ENCODE results near the gene CSAD. TPM values are rescaled to one million over a fixed set of nuclear protein-coding genes. Genes with fewer than 3 reads are reported as not detected.

The CSAD gene
- total and polyA plus RNA-seq, 2 donors (not counting 3 experiments of a cell fraction or from before 2014, with no cell fraction given) = 21.1 to 24.4 TPM

GRCh38 chr12:53222170-53222721, 41.5 kb upstream of the CSAD start:
- H3K9me3 ChIP-seq (replicated peaks; ENCODE audit: control insufficient read depth, insufficient read depth, low read length) = no peaks in the 10 kb centered on the region
- no peak overlapping the region for H3K27ac ChIP-seq (ENCODE audit: insufficient read depth, low read depth, low read length)
- H4K20me1 ChIP-seq (replicated peaks; ENCODE audit: control insufficient read depth, extremely low read depth, insufficient read depth, low read length) = no peaks in the 10 kb centered on the region
- no peaks in the 10 kb centered on the region for H3K36me3 ChIP-seq (ENCODE audit: control insufficient read depth in 2 of 2, extremely low read depth in 1 of 2, insufficient read depth in 2 of 2, low read length in 2 of 2)
- dilution Hi-C loops (cut with MboI; ENCODE audit: extremely low pct_ligation_motif_present, low sequenced_read_pairs) = no loop called here
- H3K4me1 ChIP-seq (ENCODE audit: control insufficient read depth, extremely low read depth, insufficient read depth, low read length) = peaks cover 42% of the 10 kb centered on the region
- FAIRE-seq = no peak
- H2AFZ ChIP-seq (ENCODE audit: low read depth, low read length) = no peak overlapping the region
- no peaks in the 10 kb centered on the region for H3K27me3 ChIP-seq (ENCODE audit: control insufficient read depth in 2 of 2, insufficient read depth in 2 of 2, low read length in 2 of 2)
- POLR2A ChIA-PET = no interaction called here
- intact Hi-C loops (cut with micrococcal nuclease) = loop anchor here (1.0 to 5.0 kb wide), 2 partner anchors 8 to 280 kb away; partner anchors contain the start of gene TARBP2
- BruUV-seq (replicated peaks) = no TSS peak
- TF ChIP-seq JUN (IDR thresholded peaks at IDR 0.05; ENCODE audit: borderline replicate concordance, insufficient read depth, insufficient read length, low read depth) = no peak
- CTCF ChIA-PET = no interaction called here
- H3K9me1 ChIP-seq (replicated peaks; ENCODE audit: control insufficient read depth, extremely low read depth, insufficient read depth, low read length) = no peaks in the 10 kb centered on the region
- no peak overlapping the region for H3K9ac ChIP-seq (replicated peaks; ENCODE audit: extremely low read depth, insufficient read depth, low read length)
- DNase-seq (ENCODE audit: low read depth, low spot score) = no peak
- H3K4me3 ChIP-seq (replicated peaks in 1 of 3; ENCODE audit: insufficient read depth in 1 of 3, low read depth in 1 of 3, low read length in 3 of 3) = peak overlapping the region in 1 of 3 experiments; percentile 66
- H3K79me2 ChIP-seq (ENCODE audit: control insufficient read depth, insufficient read depth, low read length) = no peaks in the 10 kb centered on the region
- peak overlapping the region; percentile 15 for H3K4me2 ChIP-seq (ENCODE audit: insufficient read depth, low read length)

GRCh38 chr12:53221203-53222080, 40.7 kb upstream of the CSAD start:
- H3K9me3 ChIP-seq (replicated peaks; ENCODE audit: control insufficient read depth, insufficient read depth, low read length) = no peaks in the 10 kb centered on the region
- ChIA-PET POLR2A (interaction anchor here (0.5 to 0.6 kb wide), 2 partner anchors 40 to 145 kb away, joined by 5 to 9 read pairs; no protein-coding TSS in a partner anchor), CTCF (interaction anchor here (0.6 to 4.2 kb wide), 10 partner anchors 8 to 101 kb away, joined by 3 to 29 read pairs (median 4); partner anchors contain the start of genes AAAS, ESPL1, MYG1 and PFDN5)
- H3K4me3 ChIP-seq (replicated peaks in 1 of 3; ENCODE audit: insufficient read depth in 1 of 3, low read depth in 1 of 3, low read length in 3 of 3) = peak overlapping the region; percentile 31 to 66 (median 40)
- FAIRE-seq (no peak), DNase-seq (ENCODE audit: low read depth, low spot score) (peak; percentile 72)
- H4K20me1 ChIP-seq (replicated peaks; ENCODE audit: control insufficient read depth, extremely low read depth, insufficient read depth, low read length) = no peaks in the 10 kb centered on the region
- dilution Hi-C loops (cut with MboI; ENCODE audit: extremely low pct_ligation_motif_present, low sequenced_read_pairs) (no loop called here), intact Hi-C loops (cut with micrococcal nuclease) (loop anchor here (1.0 to 5.0 kb wide), 7 partner anchors 7 to 281 kb away; partner anchors contain the start of genes AAAS, CSAD, ESPL1 and PFDN5)
- H3K27me3 ChIP-seq (ENCODE audit: control insufficient read depth in 2 of 2, insufficient read depth in 2 of 2, low read length in 2 of 2) = no peaks in the 10 kb centered on the region
- no peaks in the 10 kb centered on the region for H3K36me3 ChIP-seq (ENCODE audit: control insufficient read depth in 2 of 2, extremely low read depth in 1 of 2, insufficient read depth in 2 of 2, low read length in 2 of 2)
- H3K9ac ChIP-seq (replicated peaks; ENCODE audit: extremely low read depth, insufficient read depth, low read length) = peak overlapping the region; percentile 57
- TF ChIP-seq GATA2 (IDR thresholded peaks at IDR 0.05; ENCODE audit: insufficient read depth, insufficient read length, low read depth, low read length) (no peak), MYC (IDR thresholded peaks at IDR 0.05; ENCODE audit: low read depth, low read length) (no peak), FOS (IDR thresholded peaks at IDR 0.05; ENCODE audit: borderline replicate concordance, insufficient read depth, low read length) (no peak), EZH2 (IDR thresholded peaks at IDR 0.05; ENCODE audit: borderline replicate concordance, low read depth, low read length, severe bottlenecking) (no peak), JUN (IDR thresholded peaks at IDR 0.05; ENCODE audit: borderline replicate concordance, insufficient read depth, insufficient read length, low read depth) (no peak), POLR2A (IDR thresholded peaks at IDR 0.05; ENCODE audit: low read depth, low read length) (no peak), POLR2AphosphoS5 (IDR thresholded peaks at IDR 0.05; ENCODE audit: insufficient read depth, low read depth, low read length) (no peak)
- TF ChIP-seq, protein P1, sequence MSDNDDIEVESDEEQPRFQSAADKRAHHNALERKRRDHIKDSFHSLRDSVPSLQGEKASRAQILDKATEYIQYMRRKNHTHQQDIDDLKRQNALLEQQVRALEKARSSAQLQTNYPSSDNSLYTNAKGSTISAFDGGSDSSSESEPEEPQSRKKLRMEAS (IDR thresholded peaks at IDR 0.05; ENCODE audit: insufficient read depth, insufficient read length) = no peak
- TF ChIP-seq, protein P2, sequence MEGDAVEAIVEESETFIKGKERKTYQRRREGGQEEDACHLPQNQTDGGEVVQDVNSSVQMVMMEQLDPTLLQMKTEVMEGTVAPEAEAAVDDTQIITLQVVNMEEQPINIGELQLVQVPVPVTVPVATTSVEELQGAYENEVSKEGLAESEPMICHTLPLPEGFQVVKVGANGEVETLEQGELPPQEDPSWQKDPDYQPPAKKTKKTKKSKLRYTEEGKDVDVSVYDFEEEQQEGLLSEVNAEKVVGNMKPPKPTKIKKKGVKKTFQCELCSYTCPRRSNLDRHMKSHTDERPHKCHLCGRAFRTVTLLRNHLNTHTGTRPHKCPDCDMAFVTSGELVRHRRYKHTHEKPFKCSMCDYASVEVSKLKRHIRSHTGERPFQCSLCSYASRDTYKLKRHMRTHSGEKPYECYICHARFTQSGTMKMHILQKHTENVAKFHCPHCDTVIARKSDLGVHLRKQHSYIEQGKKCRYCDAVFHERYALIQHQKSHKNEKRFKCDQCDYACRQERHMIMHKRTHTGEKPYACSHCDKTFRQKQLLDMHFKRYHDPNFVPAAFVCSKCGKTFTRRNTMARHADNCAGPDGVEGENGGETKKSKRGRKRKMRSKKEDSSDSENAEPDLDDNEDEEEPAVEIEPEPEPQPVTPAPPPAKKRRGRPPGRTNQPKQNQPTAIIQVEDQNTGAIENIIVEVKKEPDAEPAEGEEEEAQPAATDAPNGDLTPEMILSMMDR (IDR thresholded peaks at IDR 0.05; ENCODE audit: extremely low read depth in 1 of 2, insufficient read depth in 1 of 2, low read depth in 1 of 2, low read length in 2 of 2) = no peak
- H3K4me1 ChIP-seq (ENCODE audit: control insufficient read depth, extremely low read depth, insufficient read depth, low read length) = peaks cover 42% of the 10 kb centered on the region
- peak overlapping the region; percentile 71 for H3K4me2 ChIP-seq (ENCODE audit: insufficient read depth, low read length)
- peak overlapping the region; percentile 88 for H3K27ac ChIP-seq (ENCODE audit: insufficient read depth, low read depth, low read length)
- TSS peak; percentile 86 for BruUV-seq (replicated peaks)
- peak overlapping the region; percentile 65 for H2AFZ ChIP-seq (ENCODE audit: low read depth, low read length)
- H3K9me1 ChIP-seq (replicated peaks; ENCODE audit: control insufficient read depth, extremely low read depth, insufficient read depth, low read length) = no peaks in the 10 kb centered on the region
- no peaks in the 10 kb centered on the region for H3K79me2 ChIP-seq (ENCODE audit: control insufficient read depth, insufficient read depth, low read length)

All from endothelial cell of umbilical vein (primary cell).